HepG2 (cell line): ENCODE measurements around the gene NDUFA5. TPM values are rescaled to one million over a fixed set of nuclear protein-coding genes. Genes with fewer than 3 reads are reported as not detected.

Experiments
- ATAC-seq: fragments of 200-7000 bp; cut with Tn5 transposase; 3 replicates; pipeline ENCODE4 v1.9.1; 2020; ENCODE audit warnings: mild to moderate bottlenecking, moderate library complexity
- BruUV-seq: library from RNA; stranded (reverse); fragments of 400-500 nt; replicated peaks from 2 replicates; lab custom pipeline; 2021; lab: Mats Ljungman, UMichigan
- CTCF ChIA-PET: fragments of 300-600 bp; formaldehyde crosslinking; extraction: SDS; loops from one replicate; lab custom pipeline; 2021; ENCODE audit warnings: low total read pairs, inconsistent platforms, low intra/inter-chr PET ratio; lab: Yijun Ruan, JAX
- POLR2A ChIA-PET: fragments of 350-600 bp; sonication (Branson Sonifier 250); formaldehyde crosslinking; loops from one replicate; lab custom pipeline; 2020; ENCODE audit warnings: antibody characterized with exemption, inconsistent platforms; lab: Yijun Ruan, JAX
- DNase-seq: peaks from one replicate; pipeline ENCODE4 v3.0.0-alpha.2; 2015; ENCODE audit warnings: low spot score
- FAIRE-seq: peaks from 3 replicates; lab custom pipeline; 2011; peaks lifted over from hg19 to GRCh38; lab: Jason Lieb, UNC
- H2AFZ ChIP-seq: one replicate; pipeline ENCODE4 v1.6.1; 2011; ENCODE audit warnings: low read length, inconsistent platforms
- H3K27ac ChIP-seq: fragments of 300-600 bp; 3 replicates; pipeline ENCODE4 v1.8.0; 2011; ENCODE audit warnings: mixed run types, mild to moderate bottlenecking, mixed read lengths, low read length, inconsistent platforms; ENCODE audit not compliant: insufficient read depth; ENCODE audit errors: extremely low read length
- H3K27me3 ChIP-seq, 2 experiments: fragments of 200-600 bp in 1 of 2; 2 replicates in 1 of 2; 3 replicates in 1 of 2; pipeline versions ENCODE4 v1.6.0 to v1.8.0; 2011; ENCODE audit warnings: low read length in 2 of 2, mild to moderate bottlenecking in 2 of 2, moderate library complexity in 2 of 2, inconsistent platforms in 1 of 2; ENCODE audit not compliant: insufficient read depth in 2 of 2, control insufficient read depth in 1 of 2
- H3K36me3 ChIP-seq, 2 experiments: fragments of 200-600 bp in 1 of 2; replicated peaks in 1 of 2; 2 replicates in 1 of 2; 3 replicates in 1 of 2; pipeline versions ENCODE4 v1.5.1 to v1.8.0; 2011; ENCODE audit warnings: low read length in 2 of 2, inconsistent platforms in 1 of 2; ENCODE audit not compliant: insufficient read depth in 2 of 2, control insufficient read depth in 1 of 2
- H3K4me1 ChIP-seq: 2 replicates; pipeline ENCODE4 v1.5.1; 2012; ENCODE audit warnings: low read length, inconsistent platforms; ENCODE audit not compliant: insufficient read depth
- H3K4me2 ChIP-seq: 2 replicates; pipeline ENCODE4 v1.6.0; 2011; ENCODE audit warnings: low read depth, low read length, inconsistent platforms
- H3K4me3 ChIP-seq, 3 experiments: fragments of 200-600 bp in 1 of 3; sonication (generic), shearing (Covaris generic) in 1 of 3; replicated peaks in 1 of 3; 2 replicates each; pipeline ENCODE4 v1.5.1; 2011 to 2016; ENCODE audit warnings: low read length in 3 of 3, inconsistent platforms in 2 of 3, low read depth in 2 of 3, mild to moderate bottlenecking in 2 of 3, control low read depth in 1 of 3, mixed read lengths in 1 of 3; ENCODE audit not compliant: insufficient read depth in 1 of 3
- H3K79me2 ChIP-seq: one replicate; pipeline ENCODE4 v1.6.1; 2011; ENCODE audit warnings: low read length, inconsistent platforms; ENCODE audit not compliant: insufficient read depth
- H3K9ac ChIP-seq: 2 replicates; pipeline ENCODE4 v1.6.0; 2011; ENCODE audit warnings: mild to moderate bottlenecking, low read depth, low read length, inconsistent platforms; ENCODE audit not compliant: insufficient read depth
- H3K9me3 ChIP-seq: 2 replicates; pipeline ENCODE4 v1.5.1; 2012; ENCODE audit warnings: mild to moderate bottlenecking, low read length
- H4K20me1 ChIP-seq: 2 replicates; pipeline ENCODE4 v1.6.0; 2011; ENCODE audit warnings: inconsistent platforms, mild to moderate bottlenecking, low read length, moderate library complexity; ENCODE audit not compliant: insufficient read depth
- CBFB ChIP-seq: sonication (generic); formaldehyde crosslinking; IDR thresholded peaks from 2 replicates; pipeline ENCODE4 v1.4.0; 2020; ENCODE audit warnings: missing genetic modification reagents
- ELK4 ChIP-seq: sonication (generic); formaldehyde crosslinking; IDR thresholded peaks from 2 replicates; pipeline ENCODE4 v1.9.0; 2021; ENCODE audit warnings: missing genetic modification reagents, borderline replicate concordance
- ISX ChIP-seq: sonication (generic); formaldehyde crosslinking; conservative IDR thresholded peaks from 2 replicates; pipeline ENCODE4 v1.5.0; 2020; ENCODE audit warnings: missing genetic modification reagents
- NFE2 ChIP-seq: sonication (generic); formaldehyde crosslinking; IDR thresholded peaks from 2 replicates; pipeline ENCODE4 v1.4.0; 2020; ENCODE audit warnings: missing genetic modification reagents
- NFRKB ChIP-seq: fragments of 450-650 bp; IDR thresholded peaks from 2 replicates; pipeline ENCODE4 v1.6.1; 2017
- RARG ChIP-seq: sonication (generic); formaldehyde crosslinking; IDR thresholded peaks from 2 replicates; pipeline ENCODE4 v1.4.0; 2020; ENCODE audit warnings: low read depth, mild to moderate bottlenecking, missing genetic modification reagents
- ZNF30 ChIP-seq: sonication (generic); formaldehyde crosslinking; IDR thresholded peaks from 2 replicates; pipeline ENCODE4 v1.5.0; 2020; ENCODE audit warnings: mild to moderate bottlenecking, missing genetic modification reagents
- ZNF567 ChIP-seq: sonication (generic); formaldehyde crosslinking; IDR thresholded peaks from 2 replicates; pipeline ENCODE4 v1.8.1; 2023; ENCODE audit warnings: mild to moderate bottlenecking, missing genetic modification reagents, borderline replicate concordance
- ZNF616 ChIP-seq: sonication (generic); formaldehyde crosslinking; IDR thresholded peaks from 2 replicates; pipeline ENCODE4 v1.5.0; 2020; ENCODE audit warnings: low read depth, mild to moderate bottlenecking, missing genetic modification reagents
- WGBS: methylation state at CpG from one replicate; pipeline ENCODE4 v1.1.6; 2017; ENCODE audit warnings: low lambda C conversion rate; 5-methylcytosine and 5-hydroxymethylcytosine counted together
- in situ Hi-C: cut with HindIII; loops from 2 replicates; pipeline ENCODE4 v1.10.0; 2017; ENCODE audit warnings: low pct_unique_long_range_greater_than_20kb; ENCODE audit not compliant: extremely low pct_ligation_motif_present
- intact Hi-C: fragments of 100-400 bp; cut with micrococcal nuclease; formaldehyde crosslinking; loops from one replicate; pipeline ENCODE4 v1.10.0; 2022; ENCODE audit not compliant: unreplicated experiment
- polyA plus RNA-seq, 8 experiments: library from polyadenylated mRNA; depleted of rRNA in 3 of 8; stranded (reverse) in 7 of 8; unstranded in 1 of 8; fragments of >200 nt; fragmentation: Illumina TruSeq in 4 of 8; extraction: Trizol in 4 of 8; gene quantifications; 2 replicates each; pipeline versions ENCODE4 v1.2.1 to v1.2.3, GENCODE V29; 2011 to 2016; ENCODE audit warnings: low read depth in 4 of 8, missing spikeins in 1 of 8, mixed read lengths in 1 of 8; ENCODE audit not compliant: insufficient read depth in 1 of 8
- total RNA-seq, 5 experiments: library from RNA; depleted of rRNA; stranded (reverse); fragments of >200 nt; fragmentation: Illumina TruSeq; extraction: Trizol; gene quantifications; 2 replicates each; pipeline ENCODE4 v1.2.3, GENCODE V29; 2016; ENCODE audit warnings: low read depth in 1 of 5
- TF ChIP-seq, protein P1 (sequence below), 2 experiments: IDR thresholded peaks; 2 replicates each; pipeline ENCODE4 v1.6.1; 2011 to 2012; ENCODE audit warnings: low read length in 2 of 2, borderline replicate concordance in 1 of 2, low read depth in 1 of 2, mild to moderate bottlenecking in 1 of 2, moderate library complexity in 1 of 2
- TF ChIP-seq, protein P2 (sequence below): sonication (generic); formaldehyde crosslinking; IDR thresholded peaks from 2 replicates; pipeline ENCODE4; 2020; ENCODE audit warnings: missing genetic modification reagents, mild to moderate bottlenecking, borderline replicate concordance

The NDUFA5 gene
- total and polyA plus RNA-seq, 2 of the 13 experiments (the other 11 are each of a cell fraction or from before 2014, with no cell fraction given): 16.9 to 55.9 TPM

GRCh38 chr7:123539871-123540270, 17.7 kb downstream of the NDUFA5 start:
- FAIRE-seq: no peak
- Histone ChIP-seq H2AFZ (no peak overlapping the region), H3K9ac (no peak overlapping the region), H3K79me2 (no peaks in the 10 kb centered on the region), H3K4me1 (no peaks in the 10 kb centered on the region), H4K20me1 (no peaks in the 10 kb centered on the region), H3K27me3 (no peaks in the 10 kb centered on the region), H3K9me3 (no peaks in the 10 kb centered on the region), H3K36me3 (peaks cover 1 to 2% of the 10 kb centered on the region in 2 experiments; a peak in 1 of 5 replicates), H3K27ac (no peak overlapping the region), H3K4me2 (no peak overlapping the region), H3K4me3 (no peak overlapping the region)
- ChIA-PET POLR2A (no interaction called here), CTCF (no interaction called here)
- no peak for TF ChIP-seq ZNF30 (CRISPR knock-in tag)
- TF ChIP-seq ISX: no peak
- TF ChIP-seq NFRKB: no peak
- no peak for TF ChIP-seq ZNF567 (CRISPR knock-in tag)
- TF ChIP-seq RARG (CRISPR knock-in tag): no peak
- no peak for TF ChIP-seq ZNF616 (CRISPR knock-in tag)
- TF ChIP-seq, protein P1, sequence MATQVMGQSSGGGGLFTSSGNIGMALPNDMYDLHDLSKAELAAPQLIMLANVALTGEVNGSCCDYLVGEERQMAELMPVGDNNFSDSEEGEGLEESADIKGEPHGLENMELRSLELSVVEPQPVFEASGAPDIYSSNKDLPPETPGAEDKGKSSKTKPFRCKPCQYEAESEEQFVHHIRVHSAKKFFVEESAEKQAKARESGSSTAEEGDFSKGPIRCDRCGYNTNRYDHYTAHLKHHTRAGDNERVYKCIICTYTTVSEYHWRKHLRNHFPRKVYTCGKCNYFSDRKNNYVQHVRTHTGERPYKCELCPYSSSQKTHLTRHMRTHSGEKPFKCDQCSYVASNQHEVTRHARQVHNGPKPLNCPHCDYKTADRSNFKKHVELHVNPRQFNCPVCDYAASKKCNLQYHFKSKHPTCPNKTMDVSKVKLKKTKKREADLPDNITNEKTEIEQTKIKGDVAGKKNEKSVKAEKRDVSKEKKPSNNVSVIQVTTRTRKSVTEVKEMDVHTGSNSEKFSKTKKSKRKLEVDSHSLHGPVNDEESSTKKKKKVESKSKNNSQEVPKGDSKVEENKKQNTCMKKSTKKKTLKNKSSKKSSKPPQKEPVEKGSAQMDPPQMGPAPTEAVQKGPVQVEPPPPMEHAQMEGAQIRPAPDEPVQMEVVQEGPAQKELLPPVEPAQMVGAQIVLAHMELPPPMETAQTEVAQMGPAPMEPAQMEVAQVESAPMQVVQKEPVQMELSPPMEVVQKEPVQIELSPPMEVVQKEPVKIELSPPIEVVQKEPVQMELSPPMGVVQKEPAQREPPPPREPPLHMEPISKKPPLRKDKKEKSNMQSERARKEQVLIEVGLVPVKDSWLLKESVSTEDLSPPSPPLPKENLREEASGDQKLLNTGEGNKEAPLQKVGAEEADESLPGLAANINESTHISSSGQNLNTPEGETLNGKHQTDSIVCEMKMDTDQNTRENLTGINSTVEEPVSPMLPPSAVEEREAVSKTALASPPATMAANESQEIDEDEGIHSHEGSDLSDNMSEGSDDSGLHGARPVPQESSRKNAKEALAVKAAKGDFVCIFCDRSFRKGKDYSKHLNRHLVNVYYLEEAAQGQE (IDR thresholded peaks at IDR 0.05; ENCODE audit: borderline replicate concordance in 1 of 2, low read depth in 1 of 2, low read length in 2 of 2): no peak
- TF ChIP-seq NFE2 (CRISPR knock-in tag): no peak
- no peak for TF ChIP-seq ELK4 (CRISPR knock-in tag)
- TF ChIP-seq CBFB (CRISPR knock-in tag): no peak
- TF ChIP-seq, protein P2, sequence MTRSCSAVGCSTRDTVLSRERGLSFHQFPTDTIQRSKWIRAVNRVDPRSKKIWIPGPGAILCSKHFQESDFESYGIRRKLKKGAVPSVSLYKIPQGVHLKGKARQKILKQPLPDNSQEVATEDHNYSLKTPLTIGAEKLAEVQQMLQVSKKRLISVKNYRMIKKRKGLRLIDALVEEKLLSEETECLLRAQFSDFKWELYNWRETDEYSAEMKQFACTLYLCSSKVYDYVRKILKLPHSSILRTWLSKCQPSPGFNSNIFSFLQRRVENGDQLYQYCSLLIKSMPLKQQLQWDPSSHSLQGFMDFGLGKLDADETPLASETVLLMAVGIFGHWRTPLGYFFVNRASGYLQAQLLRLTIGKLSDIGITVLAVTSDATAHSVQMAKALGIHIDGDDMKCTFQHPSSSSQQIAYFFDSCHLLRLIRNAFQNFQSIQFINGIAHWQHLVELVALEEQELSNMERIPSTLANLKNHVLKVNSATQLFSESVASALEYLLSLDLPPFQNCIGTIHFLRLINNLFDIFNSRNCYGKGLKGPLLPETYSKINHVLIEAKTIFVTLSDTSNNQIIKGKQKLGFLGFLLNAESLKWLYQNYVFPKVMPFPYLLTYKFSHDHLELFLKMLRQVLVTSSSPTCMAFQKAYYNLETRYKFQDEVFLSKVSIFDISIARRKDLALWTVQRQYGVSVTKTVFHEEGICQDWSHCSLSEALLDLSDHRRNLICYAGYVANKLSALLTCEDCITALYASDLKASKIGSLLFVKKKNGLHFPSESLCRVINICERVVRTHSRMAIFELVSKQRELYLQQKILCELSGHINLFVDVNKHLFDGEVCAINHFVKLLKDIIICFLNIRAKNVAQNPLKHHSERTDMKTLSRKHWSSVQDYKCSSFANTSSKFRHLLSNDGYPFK (CRISPR knock-in tag): no peak
- in situ Hi-C loops (loop anchor here (5.0 kb wide), 1 partner anchor 48 kb away; no protein-coding TSS in a partner anchor), intact Hi-C loops (no loop called here)
- BruUV-seq: no TSS peak
- DNase-seq: no peak
- no peak for ATAC-seq
- 56% methylated on average over 1 of the region's 1 CpG for WGBS
